Measurements from ENCODE around the gene GLIPR1L1. TPM values are rescaled to one million over a fixed set of nuclear protein-coding genes. Genes with fewer than 3 reads are reported as not detected.

GLIPR1L1 gene
- total RNA-seq, 4 donors from 2014 or later: not detected

GRCh38 chr12:75305412-75306332 is 28.8 kb upstream of the GLIPR1L1 start:
- Histone ChIP-seq H3K4me3 (no peak overlapping the region), H3K9me3 (no peaks in the 10 kb centered on the region), H3K36me3 (peaks cover 0 to 15% of the 10 kb centered on the region in 2 donors), H3K4me1 (no peaks in the 10 kb centered on the region), H3K27me3 (no peaks in the 10 kb centered on the region), H3K27ac (no peak overlapping the region)
- TF ChIP-seq POLR2A (IDR thresholded peaks at IDR 0.05) (no peak), CTCF (IDR thresholded peaks at IDR 0.05 in 4 of 5, conservative IDR thresholded peaks at IDR 0.05 in 1 of 5) (no peak)
- intact Hi-C loops (cut with DNase I; ENCODE audit: low total_unique reads) (no loop called here), in situ Hi-C loops (cut with MboI; ENCODE audit: low sequenced_read_pairs in 4 of 4) (no loop called here)
- ATAC-seq: no peak
- DNase-seq: no peak

GRCh38 chr12:75308279-75308678 is 26.2 kb upstream of the GLIPR1L1 start:
- intact Hi-C loops (cut with DNase I; ENCODE audit: low total_unique reads): no loop called here
- DNase-seq (no peak), ATAC-seq (no peak)
- no peaks in the 10 kb centered on the region for H3K4me1 ChIP-seq
- in situ Hi-C loops (cut with MboI; ENCODE audit: low sequenced_read_pairs in 4 of 4): no loop called here
- no peak for TF ChIP-seq CTCF (IDR thresholded peaks at IDR 0.05 in 4 of 5, conservative IDR thresholded peaks at IDR 0.05 in 1 of 5)
- TF ChIP-seq POLR2A (IDR thresholded peaks at IDR 0.05): no peak
- H3K27ac ChIP-seq: no peak overlapping the region
- H3K4me3 ChIP-seq: no peak overlapping the region
- peaks cover 0 to 14% of the 10 kb centered on the region in 2 donors for H3K36me3 ChIP-seq
- no peaks in the 10 kb centered on the region for H3K9me3 ChIP-seq
- no peaks in the 10 kb centered on the region for H3K27me3 ChIP-seq

- Histone ChIP-seq H3K4me1 (no peaks in the 10 kb centered on the region), H3K9me3 (no peaks in the 10 kb centered on the region), H3K36me3 (no peaks in the 10 kb centered on the region), H3K4me3 (no peak overlapping the region), H3K27ac (no peak overlapping the region), H3K27me3 (no peaks in the 10 kb centered on the region)
- ATAC-seq: no peak
- TF ChIP-seq POLR2A (IDR thresholded peaks at IDR 0.05) (no peak), CTCF (IDR thresholded peaks at IDR 0.05 in 4 of 5, conservative IDR thresholded peaks at IDR 0.05 in 1 of 5) (no peak)
- no peak for DNase-seq
- in situ Hi-C loops (cut with MboI; ENCODE audit: low sequenced_read_pairs in 4 of 4): no loop called here
- intact Hi-C loops (cut with DNase I; ENCODE audit: low total_unique reads): no loop called here
These were observed 23.1 kb upstream of the GLIPR1L1 start for GRCh38 chr12:75311369-75311768.

- intact Hi-C loops (cut with DNase I; ENCODE audit: low total_unique reads): no loop called here
These were observed 19.0 kb upstream of the GLIPR1L1 start for GRCh38 chr12:75315518-75315917.

More at GRCh38 chr12:75315518-75315917, 19.0 kb upstream of the GLIPR1L1 start:
- in situ Hi-C loops (cut with MboI; ENCODE audit: low sequenced_read_pairs in 4 of 4): no loop called here
- no peaks in the 10 kb centered on the region for H3K9me3 ChIP-seq
- TF ChIP-seq CTCF (IDR thresholded peaks at IDR 0.05 in 4 of 5, conservative IDR thresholded peaks at IDR 0.05 in 1 of 5): no peak
- no peak for TF ChIP-seq POLR2A (IDR thresholded peaks at IDR 0.05)
- ATAC-seq (no peak), DNase-seq (no peak)
- H3K4me3 ChIP-seq: no peak overlapping the region
- no peaks in the 10 kb centered on the region for H3K36me3 ChIP-seq
- H3K4me1 ChIP-seq: no peaks in the 10 kb centered on the region
- H3K27me3 ChIP-seq: no peaks in the 10 kb centered on the region
- no peak overlapping the region for H3K27ac ChIP-seq
